OCI-M2 (cell line): ENCODE data around the gene BCL3.

Source experiments
- DNase-seq: peaks from one replicate; lab custom pipeline; 2025; ENCODE audit not compliant: unreplicated experiment; lab: John Stamatoyannopoulos, UW

The BCL3 gene

GRCh38 chr19:44785271-44785670 is 36.8 kb downstream of the BCL3 start:
- no peak for DNase-seq

- no peak for DNase-seq
Measured at GRCh38 chr19:44785993-44786392, 37.5 kb downstream of the BCL3 start.

GRCh38 chr19:44788971-44789370 is 40.5 kb downstream of the BCL3 start:
- DNase-seq: no peak

GRCh38 chr19:44789943-44790483 is 41.5 kb downstream of the BCL3 start:
- DNase-seq: no peak

- DNase-seq: no peak
Measured at GRCh38 chr19:44792281-44792680, 43.8 kb downstream of the BCL3 start.

GRCh38 chr19:44794610-44795009 is 46.1 kb downstream of the BCL3 start:
- no peak for DNase-seq

GRCh38 chr19:44795398-44795987 is 47.0 kb downstream of the BCL3 start:
- DNase-seq: no peak

GRCh38 chr19:44796701-44797115 is 48.2 kb downstream of the BCL3 start:
- DNase-seq: no peak

GRCh38 chr19:44799627-44800346 is 51.3 kb downstream of the BCL3 start:
- no peak for DNase-seq

GRCh38 chr19:44800461-44800860 is 52.0 kb downstream of the BCL3 start:
- DNase-seq: peak; percentile 20

- no peak for DNase-seq
Measured at GRCh38 chr19:44803442-44804428, 55.2 kb downstream of the BCL3 start.

- DNase-seq: no peak
Measured at GRCh38 chr19:44806291-44806690, 57.8 kb downstream of the BCL3 start.

GRCh38 chr19:44807162-44807561 is 58.7 kb downstream of the BCL3 start:
- DNase-seq: no peak

- peak; percentile 64 for DNase-seq
Measured at GRCh38 chr19:44807652-44808462, 59.3 kb downstream of the BCL3 start.

GRCh38 chr19:44808463-44809371 is 60.2 kb downstream of the BCL3 start, which contains the start of gene BCAM:
Gene BCAM, plus strand, starts transcription at chr19:44809103. Its CDS starts 22 bp downstream, at chr19:44809125.
- DNase-seq: no peak
